GM23338 (cell line): ENCODE data around the gene ARL15. TPM values are rescaled to one million over a fixed set of nuclear protein-coding genes. Genes with fewer than 3 reads are reported as not detected.

Experiments used
- ATAC-seq: fragments of 200-7000 bp; cut with Tn5 transposase; 3 replicates; pipeline ENCODE4 v1.9.1; 2020
- DNase-seq: peaks from one replicate; pipeline ENCODE4 v3.0.0-alpha.2; 2015; ENCODE audit warnings: low spot score
- H2AFZ ChIP-seq: fragments of 200-600 bp; sonication (generic); 2 replicates; pipeline ENCODE4 v1.8.0; 2016; ENCODE audit warnings: antibody characterized with exemption, mild to moderate bottlenecking, moderate library complexity
- H3F3A ChIP-seq: fragments of 200-600 bp; sonication (generic); replicated peaks from 2 replicates; pipeline ENCODE4 v1.8.0; 2017; ENCODE audit warnings: antibody characterized with exemption, mixed run types, low read depth
- H3K27ac ChIP-seq: fragments of 200-600 bp; sonication (generic); 2 replicates; pipeline ENCODE4 v1.6.1; 2016; ENCODE audit warnings: low read depth
- H3K27me3 ChIP-seq: fragments of 200-600 bp; sonication (generic); 2 replicates; pipeline ENCODE4 v1.8.0; 2016; ENCODE audit warnings: mild to moderate bottlenecking, mixed run types, moderate library complexity; ENCODE audit not compliant: insufficient read depth
- H3K36me3 ChIP-seq: fragments of 200-600 bp; sonication (generic); 2 replicates; pipeline ENCODE4 v1.8.0; 2016; ENCODE audit warnings: mild to moderate bottlenecking; ENCODE audit not compliant: insufficient read depth
- H3K4me1 ChIP-seq: fragments of 200-600 bp; sonication (generic); 2 replicates; pipeline ENCODE4 v1.8.0; 2016; ENCODE audit warnings: mild to moderate bottlenecking, moderate library complexity; ENCODE audit not compliant: insufficient read depth
- H3K4me2 ChIP-seq: fragments of 200-600 bp; sonication (generic); 2 replicates; pipeline ENCODE4 v1.7.1; 2017; ENCODE audit warnings: mixed run types
- H3K4me3 ChIP-seq: fragments of 200-600 bp; sonication (generic); 2 replicates; pipeline ENCODE4 v1.6.1; 2016; ENCODE audit warnings: mixed run types
- H3K79me2 ChIP-seq: fragments of 200-600 bp; sonication (generic); replicated peaks from 2 replicates; pipeline ENCODE4 v1.8.0; 2017; ENCODE audit warnings: mild to moderate bottlenecking; ENCODE audit not compliant: insufficient read depth
- H3K9me2 ChIP-seq: fragments of 200-600 bp; sonication (generic); 2 replicates; pipeline ENCODE4 v1.8.0; 2017; ENCODE audit not compliant: insufficient read depth
- H4K20me1 ChIP-seq: fragments of 200-600 bp; sonication (generic); replicated peaks from 2 replicates; pipeline ENCODE4 v1.8.0; 2017; ENCODE audit warnings: mild to moderate bottlenecking; ENCODE audit not compliant: insufficient read depth
- H3K27ac Mint-ChIP-seq: 2 replicates; pipeline ENCODE4 v1.8.0; 2020; ENCODE audit warnings: inconsistent platforms, mild to moderate bottlenecking, moderate library complexity, mixed read lengths
- H3K27me3 Mint-ChIP-seq: 3 replicates; pipeline ENCODE4 v1.8.0; 2022; ENCODE audit warnings: low read depth, mild to moderate bottlenecking, moderate library complexity, mixed read lengths, inconsistent platforms; ENCODE audit not compliant: insufficient read depth, poor library complexity
- H3K36me3 Mint-ChIP-seq: 3 replicates; pipeline ENCODE4 v1.8.0; 2021; ENCODE audit warnings: low read depth, mild to moderate bottlenecking, inconsistent platforms, moderate library complexity, mixed read lengths
- H3K4me1 Mint-ChIP-seq: 3 replicates; pipeline ENCODE4 v1.8.0; 2020; ENCODE audit warnings: mild to moderate bottlenecking, inconsistent platforms, mixed read lengths
- H3K4me3 Mint-ChIP-seq: 3 replicates; pipeline ENCODE4 v1.8.0; 2021; ENCODE audit warnings: moderate library complexity, mild to moderate bottlenecking, inconsistent platforms, mixed read lengths
- H3K9me3 Mint-ChIP-seq: 3 replicates; pipeline ENCODE4 v1.8.0; 2020; ENCODE audit warnings: moderate library complexity, mild to moderate bottlenecking, inconsistent platforms, mixed read lengths
- CREB1 ChIP-seq: fragments of 250-450 bp; sonication (Bioruptor Pico); IDR thresholded peaks from 2 replicates; pipeline ENCODE4 v1.5.0; 2020; ENCODE audit warnings: low read depth, mild to moderate bottlenecking, moderate library complexity
- CTCF ChIP-seq, 2 experiments: fragments of 200-600 bp in 1 of 2; sonication (generic) in 1 of 2; conservative IDR thresholded peaks; 2 replicates each; pipeline versions ENCODE4 v1.5.1 to v1.6.1; 2016 to 2017; ENCODE audit warnings: antibody characterized with exemption in 2 of 2, low read depth in 2 of 2, mild to moderate bottlenecking in 2 of 2, moderate library complexity in 1 of 2
- ETS1 ChIP-seq: IDR thresholded peaks from 2 replicates; pipeline ENCODE4 v1.6.1; 2016; ENCODE audit warnings: antibody characterized with exemption
- EZH2 ChIP-seq: fragments of 200-600 bp; sonication (generic); IDR thresholded peaks from one replicate; pipeline ENCODE4 v1.8.0; 2017; ENCODE audit warnings: antibody characterized with exemption, mild to moderate bottlenecking, low read depth; ENCODE audit not compliant: unreplicated experiment
- EZH2phosphoT487 ChIP-seq: fragments of 200-600 bp; sonication (generic); IDR thresholded peaks from one replicate; pipeline ENCODE4 v1.8.1; 2018; ENCODE audit warnings: antibody characterized with exemption; ENCODE audit not compliant: unreplicated experiment
- JUNB ChIP-seq: IDR thresholded peaks from one replicate; pipeline ENCODE4 v1.6.1; 2016; ENCODE audit warnings: antibody characterized with exemption; ENCODE audit not compliant: unreplicated experiment
- NANOG ChIP-seq: IDR thresholded peaks from 2 replicates; pipeline ENCODE4 v1.6.1; 2016; ENCODE audit warnings: antibody characterized with exemption, borderline replicate concordance
- POLR2AphosphoS5 ChIP-seq: IDR thresholded peaks from 2 replicates; pipeline ENCODE4 v1.6.1; 2016; ENCODE audit warnings: antibody characterized with exemption, low read depth
- REST ChIP-seq: IDR thresholded peaks from one replicate; pipeline ENCODE4 v1.6.1; 2018; ENCODE audit warnings: antibody characterized with exemption; ENCODE audit not compliant: unreplicated experiment
- STAT1 ChIP-seq: IDR thresholded peaks from one replicate; pipeline ENCODE4 v1.6.1; 2016; ENCODE audit warnings: antibody characterized with exemption; ENCODE audit not compliant: unreplicated experiment
- ZNF114 ChIP-seq: fragments of 250-450 bp; sonication (Bioruptor Pico); IDR thresholded peaks from 2 replicates; pipeline ENCODE4 v1.5.0; 2020; ENCODE audit warnings: mild to moderate bottlenecking, moderate library complexity
- ZNF331 ChIP-seq: fragments of 250-450 bp; sonication (Bioruptor Pico); IDR thresholded peaks from 2 replicates; pipeline ENCODE4 v1.5.0; 2020; ENCODE audit warnings: low read depth, mild to moderate bottlenecking, moderate library complexity
- ZNF462 ChIP-seq: fragments of 250-450 bp; sonication (Bioruptor Pico); IDR thresholded peaks from 2 replicates; pipeline ENCODE4 v1.5.0; 2020; ENCODE audit warnings: mild to moderate bottlenecking, moderate library complexity
- polyA plus RNA-seq: library from polyadenylated mRNA; unstranded; fragments of >200 nt; fragmentation: Nextera tagmentation; extraction: Ambion mirVana; gene quantifications from 2 replicates; pipeline ENCODE4 v1.2.1, GENCODE V29; 2016
- total RNA-seq: library from RNA; depleted of rRNA; stranded (reverse); fragments of >200 nt; shearing (Covaris generic); gene quantifications from 2 replicates; pipeline ENCODE4 v1.2.3, GENCODE V29; 2014

Gene ARL15
- total and polyA plus RNA-seq, 2 experiments from 2014 or later = 13.0 to 54.0 TPM

- TF ChIP-seq ZNF462 (CRISPR knock-in tag) (no peak), EZH2phosphoT487 (no peak), POLR2AphosphoS5 (no peak)
Observed at GRCh38 chr5:54040804-54041203, 269.6 kb downstream of the ARL15 start (continued).

- H2AFZ ChIP-seq = no peak overlapping the region
- Mint-ChIP-seq H3K27me3 (no peaks in the 10 kb centered on the region), H3K9me3 (no peaks in the 10 kb centered on the region), H3K36me3 (no peaks in the 10 kb centered on the region), H3K27ac (no peak overlapping the region), H3K4me1 (peaks cover 17% of the 10 kb centered on the region), H3K4me3 (no peak overlapping the region)
- DNase-seq = no peak
- no peak overlapping the region for H3K4me2 ChIP-seq
- H3K4me3 ChIP-seq = no peak overlapping the region
- ATAC-seq = no peak
- H3K9me2 ChIP-seq = no peaks in the 10 kb centered on the region
- H3K79me2 ChIP-seq = no peaks in the 10 kb centered on the region
- H3K27ac ChIP-seq = no peak overlapping the region
- peaks cover 11% of the 10 kb centered on the region; the same call in 1 of the 2 replicates for H3K4me1 ChIP-seq
- H3K27me3 ChIP-seq = no peaks in the 10 kb centered on the region
- H3F3A ChIP-seq = no peaks in the 10 kb centered on the region
- H4K20me1 ChIP-seq = no peaks in the 10 kb centered on the region
- H3K36me3 ChIP-seq = no peaks in the 10 kb centered on the region
- no peak for TF ChIP-seq REST
- TF ChIP-seq ZNF114 (CRISPR knock-in tag) = no peak
- TF ChIP-seq POLR2AphosphoS5 = no peak
- TF ChIP-seq CREB1 (CRISPR knock-in tag) = no peak
- no peak for TF ChIP-seq CTCF (conservative IDR thresholded peaks at IDR 0.05; ENCODE audit: low read depth in 2 of 2)
- TF ChIP-seq ZNF331 (CRISPR knock-in tag) = no peak
- TF ChIP-seq STAT1 = no peak
- TF ChIP-seq EZH2phosphoT487 = no peak
- no peak for TF ChIP-seq NANOG
- TF ChIP-seq ETS1 = no peak
- no peak for TF ChIP-seq JUNB
- no peak for TF ChIP-seq EZH2
Observed at GRCh38 chr5:54040018-54040417, 270.4 kb downstream of the ARL15 start.
